CD4-positive, alpha-beta T cell treated with Interferon gamma for 1 hour (primary cell): ENCODE data around the gene OLFML2A.

Experiments used
- DNase-seq: peaks from one replicate; pipeline ENCODE4 v3.0.0-alpha.2; 2020

Gene OLFML2A

GRCh38 chr9:124779368-124780059 lies 2.6 kb downstream of the OLFML2A start:
- DNase-seq: no peak

GRCh38 chr9:124780060-124780756 lies 3.3 kb downstream of the OLFML2A start:
- DNase-seq: no peak

- DNase-seq: no peak
Observed at GRCh38 chr9:124780757-124781151, 3.8 kb downstream of the OLFML2A start.

GRCh38 chr9:124781967-124782660 lies 5.2 kb downstream of the OLFML2A start:
- DNase-seq: no peak

GRCh38 chr9:124782661-124783574 lies 6.0 kb downstream of the OLFML2A start:
- no peak for DNase-seq

- DNase-seq: no peak
Observed at GRCh38 chr9:124783830-124784229, 6.9 kb downstream of the OLFML2A start.

GRCh38 chr9:124784509-124784908 lies 7.6 kb downstream of the OLFML2A start:
- DNase-seq: no peak

- DNase-seq: no peak
Observed at GRCh38 chr9:124786881-124787573, 10.1 kb downstream of the OLFML2A start.

- DNase-seq: no peak
Observed at GRCh38 chr9:124788542-124789217, 11.7 kb downstream of the OLFML2A start.

- no peak for DNase-seq
Observed at GRCh38 chr9:124789531-124789930, 12.6 kb downstream of the OLFML2A start.

- DNase-seq: no peak
Observed at GRCh38 chr9:124790301-124790700, 13.4 kb downstream of the OLFML2A start.

GRCh38 chr9:124790801-124791505 lies 14.0 kb downstream of the OLFML2A start:
- no peak for DNase-seq

- no peak for DNase-seq
Observed at GRCh38 chr9:124792257-124793014, 15.5 kb downstream of the OLFML2A start.

GRCh38 chr9:124793015-124793541 lies 16.1 kb downstream of the OLFML2A start:
- DNase-seq: peak; percentile 28

- no peak for DNase-seq
Observed at GRCh38 chr9:124794902-124795491, 18.1 kb downstream of the OLFML2A start.

- DNase-seq: no peak
Observed at GRCh38 chr9:124795881-124796431, 19.0 kb downstream of the OLFML2A start.

GRCh38 chr9:124797343-124798103 lies 20.6 kb downstream of the OLFML2A start:
- DNase-seq: no peak

GRCh38 chr9:124799274-124800006 lies 22.5 kb downstream of the OLFML2A start:
- DNase-seq: no peak
